ENCODE data around the gene ZNF217. TPM values are rescaled to one million over a fixed set of nuclear protein-coding genes. Genes with fewer than 3 reads are reported as not detected.
"Not testable (repeated sequence)": the region's sequence is repeated elsewhere in the genome, so short reads cannot be mapped to it uniquely, and the experiment has no call there.

Gene ZNF217
- total RNA-seq, 1 donor from 2014 or later: 30.9 TPM

GRCh38 chr20:53622247-53623133 is 28.9 kb upstream of the ZNF217 start:
- intact Hi-C loops (cut with DNase I): no loop called here
- no peak overlapping the region for H3K4me3 ChIP-seq
- H3K4me1 ChIP-seq: peaks cover 36% of the 10 kb centered on the region
- no peaks in the 10 kb centered on the region for H3K9me3 ChIP-seq
- H3K27me3 ChIP-seq: no peaks in the 10 kb centered on the region
- no peak for TF ChIP-seq CTCF (IDR thresholded peaks at IDR 0.05)
- peak overlapping the region; percentile 83 for H3K27ac ChIP-seq
- H3K36me3 ChIP-seq: no peaks in the 10 kb centered on the region
- no peak for DNase-seq
- ATAC-seq: peak; percentile 64

DNA sequence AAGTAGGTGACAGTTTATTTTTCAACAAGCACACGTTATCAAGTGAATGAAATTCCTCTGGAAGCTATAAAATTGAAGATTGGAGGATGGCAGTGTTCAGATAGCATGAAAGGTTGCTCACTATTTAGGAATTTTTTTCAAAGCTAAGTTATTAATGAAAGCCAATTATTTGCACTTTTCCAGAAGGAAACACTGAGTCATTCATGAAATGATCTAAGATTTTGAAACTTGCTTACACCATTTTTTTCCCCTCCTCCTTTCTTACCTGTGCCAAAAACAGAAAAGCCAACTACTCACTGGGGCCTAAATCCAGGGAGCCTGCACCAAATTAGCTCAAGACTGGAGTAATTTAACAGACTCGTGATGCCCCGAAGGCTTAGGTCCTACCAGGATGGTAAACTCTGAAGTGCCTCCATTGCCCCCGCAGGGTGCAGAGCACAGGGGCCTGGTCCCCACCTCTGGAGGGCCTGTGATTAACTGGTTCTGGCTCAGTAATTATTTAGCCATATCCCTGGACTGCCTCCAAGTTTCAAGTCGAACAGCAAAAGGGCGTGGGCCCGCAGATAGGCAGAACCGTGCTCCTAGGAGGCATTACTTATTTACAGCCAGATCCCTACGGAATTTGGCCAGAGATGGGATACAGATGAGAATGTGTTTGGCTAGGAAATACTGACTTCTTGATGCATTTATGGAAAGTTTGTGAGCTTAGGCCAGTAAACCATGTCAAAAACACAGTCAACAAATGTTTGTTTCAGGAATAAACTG is 28.0 kb upstream of the ZNF217 start:
- Histone ChIP-seq H3K27me3 (no peaks in the 10 kb centered on the region), H3K9me3 (no peaks in the 10 kb centered on the region), H3K27ac (peak overlapping the region; percentile 83), H3K36me3 (no peaks in the 10 kb centered on the region), H3K4me3 (no peak overlapping the region), H3K4me1 (peaks cover 36% of the 10 kb centered on the region)
- intact Hi-C loops (cut with DNase I): no loop called here
- ATAC-seq (peak; percentile 48), DNase-seq (peak; percentile 60)
- TF ChIP-seq CTCF (IDR thresholded peaks at IDR 0.05): no peak

DNA sequence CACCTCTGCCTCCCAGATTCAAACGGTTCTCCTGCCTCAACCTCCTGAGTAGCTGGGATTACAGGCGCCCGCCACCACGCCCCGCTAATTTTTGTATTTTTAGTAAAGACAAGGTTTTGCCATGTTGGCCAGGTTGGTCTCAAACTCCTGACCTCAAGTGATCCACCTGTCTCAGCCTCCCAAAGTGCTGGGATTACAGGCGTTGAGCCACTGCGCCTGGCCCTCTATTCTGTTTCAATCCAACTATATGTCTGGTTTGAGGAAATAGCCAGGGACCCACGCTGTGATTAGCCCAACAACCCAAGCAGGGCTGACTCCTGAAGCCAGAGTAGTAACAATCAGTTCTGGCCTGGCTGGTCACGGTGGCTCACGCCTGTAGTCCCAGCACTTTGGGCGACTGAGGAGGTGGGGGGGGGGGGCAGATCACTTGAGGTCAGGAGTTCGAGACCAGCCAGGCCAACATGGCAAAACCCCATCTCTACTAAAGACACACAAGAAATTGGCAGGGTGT is 24.9 kb upstream of the ZNF217 start:
- H3K27ac ChIP-seq; H3K36me3 ChIP-seq; ATAC-seq; H3K4me3 ChIP-seq; H3K9me3 ChIP-seq; intact Hi-C loops (cut with DNase I); H3K27me3 ChIP-seq: not testable (repeated sequence)
- peaks cover 26% of the 10 kb centered on the region for H3K4me1 ChIP-seq
- peak; percentile 17 for DNase-seq

DNA sequence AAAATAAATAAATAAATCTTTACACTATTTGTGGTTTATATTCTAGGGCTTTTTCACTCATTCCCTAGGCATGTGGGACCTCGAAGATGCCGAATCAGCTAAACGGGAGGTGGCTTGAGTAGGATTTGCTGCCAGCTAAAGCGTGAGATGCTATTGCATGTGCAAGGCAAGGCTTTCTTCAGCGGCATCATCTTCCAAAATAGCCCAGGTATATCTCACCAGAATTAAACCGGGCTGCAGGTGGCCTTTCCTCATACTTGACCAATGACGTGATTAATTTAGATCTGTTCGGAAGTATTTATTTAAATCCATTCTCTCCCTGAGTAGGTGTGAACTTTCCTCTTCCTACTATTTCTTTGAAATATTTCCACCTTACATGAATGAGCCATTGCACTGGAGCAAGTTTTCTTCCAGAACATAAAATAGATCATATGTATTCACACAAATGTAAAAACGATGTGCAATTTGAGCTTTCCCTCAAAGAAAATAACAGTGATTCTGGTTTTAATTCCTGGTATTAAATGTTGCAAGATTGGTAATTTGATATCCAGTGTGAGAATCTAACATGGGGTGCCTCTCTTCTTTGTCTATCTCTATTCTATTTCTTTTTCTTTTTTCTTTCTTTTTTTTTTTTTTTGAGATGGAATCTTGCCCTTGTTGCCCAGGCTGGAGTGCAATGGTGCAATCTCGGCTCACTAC is 24.3 kb upstream of the ZNF217 start:
- intact Hi-C loops (cut with DNase I): no loop called here
- no peaks in the 10 kb centered on the region for H3K9me3 ChIP-seq
- peaks cover 23% of the 10 kb centered on the region for H3K4me1 ChIP-seq
- TF ChIP-seq CTCF (IDR thresholded peaks at IDR 0.05): no peak
- no peaks in the 10 kb centered on the region for H3K36me3 ChIP-seq
- H3K27me3 ChIP-seq: peaks cover 5% of the 10 kb centered on the region
- no peak overlapping the region for H3K4me3 ChIP-seq
- no peak for ATAC-seq
- no peak overlapping the region for H3K27ac ChIP-seq
- no peak for DNase-seq

GRCh38 chr20:53616489-53616888 is 22.9 kb upstream of the ZNF217 start:
- H3K27me3 ChIP-seq; H3K9me3 ChIP-seq; H3K4me3 ChIP-seq; H3K4me1 ChIP-seq; ATAC-seq; H3K27ac ChIP-seq; H3K36me3 ChIP-seq; intact Hi-C loops (cut with DNase I): not testable (repeated sequence)
- DNase-seq: peak; percentile 7

DNA sequence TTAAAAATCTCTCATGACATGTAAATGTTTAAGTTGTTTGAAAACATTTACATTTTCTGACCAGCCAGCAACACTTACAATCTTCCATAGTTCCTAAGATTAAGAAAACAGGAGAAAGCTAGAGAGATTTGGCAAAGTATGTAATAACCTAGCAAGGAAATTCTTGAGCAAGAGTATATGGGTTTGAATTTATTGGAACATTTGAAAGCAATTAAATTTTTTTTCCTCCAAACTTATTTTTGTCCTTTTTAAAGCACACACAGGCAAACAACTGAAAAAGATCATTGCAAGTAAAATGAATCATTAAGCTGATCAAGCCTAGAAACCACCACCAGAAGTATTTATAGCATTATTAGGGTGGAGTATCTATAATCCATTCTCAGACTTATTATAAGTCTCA is 20.1 kb upstream of the ZNF217 start:
- H3K27ac ChIP-seq: no peak overlapping the region
- peaks cover 5% of the 10 kb centered on the region for H3K27me3 ChIP-seq
- TF ChIP-seq CTCF (IDR thresholded peaks at IDR 0.05): no peak
- DNase-seq (no peak), ATAC-seq (no peak)
- peaks cover 16% of the 10 kb centered on the region for H3K4me1 ChIP-seq
- no peaks in the 10 kb centered on the region for H3K36me3 ChIP-seq
- no peaks in the 10 kb centered on the region for H3K9me3 ChIP-seq
- no peak overlapping the region for H3K4me3 ChIP-seq
- intact Hi-C loops (cut with DNase I): no loop called here

DNA sequence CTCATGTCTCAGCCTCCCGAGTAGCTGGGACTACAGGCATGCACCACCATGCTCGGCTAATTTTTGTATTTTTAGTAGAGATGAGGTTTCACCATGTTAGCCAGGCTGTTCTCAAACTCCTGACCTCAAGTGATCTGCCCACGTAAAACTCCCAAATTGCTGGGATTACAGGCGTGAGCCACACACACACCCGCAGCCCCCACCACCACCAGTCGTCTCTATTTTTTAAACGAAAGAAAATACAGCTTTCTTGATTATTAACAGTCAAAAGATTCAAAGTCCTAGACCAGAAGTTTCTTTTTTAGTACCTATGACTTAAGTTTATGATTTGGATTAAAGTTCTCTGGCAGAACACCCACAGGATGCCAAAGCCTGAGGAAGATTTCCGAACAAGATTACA is 18.6 kb upstream of the ZNF217 start:
- H3K27me3 ChIP-seq; H3K36me3 ChIP-seq; intact Hi-C loops (cut with DNase I); ATAC-seq; H3K9me3 ChIP-seq; H3K4me3 ChIP-seq; H3K27ac ChIP-seq: not testable (repeated sequence)
- peaks cover 20% of the 10 kb centered on the region for H3K4me1 ChIP-seq
- peak; percentile 3 for DNase-seq
